HEK293T (cell line): ENCODE data around the gene TMEM106C.

Source experiments
- FOXA1 ChIP-seq: fragments of 450-650 bp; IDR thresholded peaks from 2 replicates; pipeline ENCODE4 v1.6.1; 2016; ENCODE audit warnings: mild to moderate bottlenecking
- FOXK2 ChIP-seq: fragments of 450-650 bp; IDR thresholded peaks from 2 replicates; pipeline ENCODE4 v1.6.1; 2016; ENCODE audit warnings: mild to moderate bottlenecking
- SP1 ChIP-seq: fragments of 450-650 bp; IDR thresholded peaks from 2 replicates; pipeline ENCODE4 v1.6.1; 2017
- SUZ12 ChIP-seq: fragments of 450-650 bp; IDR thresholded peaks from 2 replicates; pipeline ENCODE4 v1.6.1; 2016; ENCODE audit warnings: mild to moderate bottlenecking
- TARDBP ChIP-seq: fragments of 450-650 bp; IDR thresholded peaks from 2 replicates; pipeline ENCODE4 v1.6.1; 2016
- ZNF384 ChIP-seq: fragments of 450-650 bp; IDR thresholded peaks from 2 replicates; pipeline ENCODE4 v1.6.1; 2016

GRCh38 chr12:47947341-47947740, 16.1 kb upstream of the TMEM106C start:
- TF ChIP-seq SUZ12 (no peak), FOXK2 (no peak), ZNF384 (no peak), TARDBP (no peak), SP1 (no peak), FOXA1 (no peak)
